Hair follicular keratinocyte (primary cell): ENCODE data around the gene UBQLN1. TPM values are rescaled to one million over a fixed set of nuclear protein-coding genes. Genes with fewer than 3 reads are reported as not detected.

Experiments
- total RNA-seq: library from RNA; depleted of rRNA; stranded (reverse); fragments of >200 nt; gene quantifications from 2 replicates; pipeline ENCODE4 v1.2.3, GENCODE V29; 2015

UBQLN1 gene
- 81.9 and 91.7 TPM in 2 replicates for total RNA-seq

DNA sequence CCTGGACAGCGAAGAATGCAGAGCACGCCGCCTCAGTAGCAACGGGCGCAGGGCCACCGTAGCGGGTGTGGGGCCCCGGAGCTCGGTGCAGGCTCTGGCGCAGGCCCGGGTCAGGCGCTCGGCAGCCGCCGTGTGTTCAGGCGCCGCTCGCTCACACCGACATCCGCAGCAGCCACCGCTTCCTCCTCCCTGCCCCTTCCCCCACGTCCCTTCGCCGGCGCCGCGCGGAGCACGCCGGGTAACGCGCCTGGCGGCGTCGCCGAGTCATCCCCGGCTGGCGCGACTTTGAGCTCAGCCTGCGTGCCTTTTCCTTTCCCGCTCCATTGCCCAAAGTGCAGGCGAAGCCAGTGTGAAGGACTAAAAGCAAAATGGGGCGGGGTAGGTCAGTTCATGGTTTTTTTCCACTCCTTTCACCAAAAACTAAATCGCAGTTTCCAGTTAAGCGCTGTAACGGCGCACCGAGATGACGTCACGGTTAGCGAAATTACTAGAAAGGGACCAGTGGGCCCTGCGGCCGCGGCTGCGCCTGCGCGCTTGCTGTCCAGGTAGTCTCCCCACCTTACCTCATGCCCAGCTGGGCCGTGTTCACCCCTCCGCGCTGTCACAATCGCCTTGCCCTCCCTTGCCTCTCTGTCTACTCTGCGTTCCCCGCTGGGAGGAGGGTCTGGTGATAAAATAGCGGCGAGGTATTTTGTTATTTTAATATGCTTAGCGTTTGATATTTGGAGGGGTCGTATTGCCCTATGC is at the start of gene UBQLN1:
TSS of gene UBQLN1 (minus strand) at position 191 of the 747 bp plus-strand sequence. CDS start 279 bp downstream, outside the sequence.

DNA sequence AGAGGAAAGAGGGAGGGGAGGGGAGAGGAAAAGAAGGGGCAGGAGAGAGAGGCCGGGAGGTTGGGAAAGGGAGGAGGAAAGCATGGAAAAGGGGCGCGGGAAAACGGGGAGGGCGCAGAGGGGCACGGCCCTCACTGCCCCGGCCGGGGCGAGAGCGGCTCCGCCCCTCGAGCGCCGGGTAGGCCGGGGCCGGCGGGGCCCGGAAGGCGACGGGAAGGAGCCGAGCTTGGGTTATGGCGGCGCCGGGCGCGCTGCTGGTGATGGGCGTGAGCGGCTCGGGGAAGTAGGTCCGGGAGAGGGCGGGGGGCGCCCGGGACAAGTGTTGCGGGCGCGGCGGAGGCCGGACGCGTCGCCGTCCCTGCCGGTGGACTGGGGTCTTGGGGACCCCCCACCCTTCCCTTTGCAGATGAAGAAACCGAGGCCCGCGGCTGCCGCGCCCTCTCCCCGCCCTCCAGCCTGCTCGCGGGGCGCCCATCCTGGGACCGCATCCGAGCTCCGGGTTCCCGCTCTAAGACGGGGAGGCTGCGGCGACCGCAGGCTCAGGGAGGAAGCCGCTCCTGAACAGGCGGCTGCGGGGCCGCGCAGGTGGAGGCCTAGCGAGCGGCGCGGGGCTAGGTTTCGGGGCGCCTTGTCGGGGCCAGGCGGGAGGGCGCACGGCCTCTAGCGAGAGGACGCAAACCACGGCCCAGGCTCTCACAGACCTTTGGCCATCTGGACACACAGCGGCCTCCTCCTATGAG is 84.6 kb downstream of the UBQLN1 start, which contains the start of gene IDNK:
TSS of gene IDNK (plus strand) at position 205 of the 740 bp plus-strand sequence. CDS start at position 234, 29 bp downstream.

Other genes starting within 250 kb of the UBQLN1 start
- under 0.01 and 0.23 TPM in 2 replicates for gene FRMD3, start 169.6 kb downstream of the UBQLN1 start, total RNA-seq
- gene IDNK, start 84.8 kb downstream of the UBQLN1 start, total RNA-seq = 2.3 and 3.3 TPM in 2 replicates
- gene GKAP1, start 109.8 kb upstream of the UBQLN1 start, total RNA-seq = 0.08 and 0.80 TPM in 2 replicates
- 1.4 and 2.3 TPM in 2 replicates for gene KIF27, start 213.5 kb upstream of the UBQLN1 start, total RNA-seq